Stomach smooth muscle (tissue), 2 donors: ENCODE data around the gene ACTN4.

ENCODE experiments used
- H3K27ac ChIP-seq: one replicate; pipeline ENCODE4 v1.7.0; 2013; ENCODE audit warnings: mild to moderate bottlenecking, low read length, inconsistent platforms
- H3K27me3 ChIP-seq, 2 donors: one replicate each; pipeline ENCODE4 v1.7.0; 2013; ENCODE audit warnings: low read length in 2 of 2; ENCODE audit not compliant: insufficient read depth in 2 of 2, control insufficient read depth in 1 of 2
- H3K36me3 ChIP-seq, 2 donors: one replicate each; pipeline ENCODE4 v1.7.0; 2013; ENCODE audit warnings: low read length in 2 of 2; ENCODE audit not compliant: control insufficient read depth in 2 of 2, insufficient read depth in 2 of 2
- H3K4me1 ChIP-seq: one replicate; pipeline ENCODE4 v1.7.0; 2013; ENCODE audit warnings: low read length; ENCODE audit not compliant: control insufficient read depth, insufficient read depth
- H3K4me3 ChIP-seq, 2 donors: one replicate each; pipeline ENCODE4 v1.7.0; 2013; ENCODE audit warnings: low read length in 2 of 2
- H3K9ac ChIP-seq, 2 donors: one replicate each; pipeline ENCODE4 v1.7.0; 2013; ENCODE audit warnings: low read length in 2 of 2, mild to moderate bottlenecking in 1 of 2
- H3K9me3 ChIP-seq, 2 donors: one replicate each; pipeline ENCODE4 v1.7.0; 2013; ENCODE audit warnings: low read length in 2 of 2; ENCODE audit not compliant: control insufficient read depth in 2 of 2
- donor health status: healthy.
- donor health status: Pancreatic carcinoma.

Gene ACTN4

DNA sequence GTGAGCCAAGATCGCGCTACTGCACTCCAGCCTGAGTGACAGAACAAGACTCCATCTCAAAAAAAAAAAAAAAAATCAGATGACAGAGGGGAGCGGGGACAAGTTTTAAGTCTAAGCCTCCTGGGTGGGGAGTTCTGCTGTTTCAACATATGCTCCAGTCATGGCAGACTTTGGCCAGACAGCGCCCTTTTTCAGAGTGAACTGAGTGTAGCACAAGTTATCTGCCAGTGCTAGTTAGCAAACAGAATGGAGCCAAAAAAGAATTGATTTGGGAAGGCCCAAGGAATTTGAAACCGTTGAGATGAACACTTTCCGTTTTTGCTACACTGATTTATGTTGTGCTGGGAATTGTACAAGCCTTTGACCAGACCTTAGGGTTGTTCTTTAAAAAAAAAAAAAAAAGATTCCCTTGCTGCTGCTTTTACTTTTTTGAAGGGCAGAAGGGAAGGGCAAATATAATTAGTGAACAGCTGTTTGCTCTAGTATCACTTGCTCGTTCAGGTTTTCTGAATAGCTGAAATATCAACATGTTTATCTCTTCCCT lies 5.7 kb downstream of the ACTN4 start:
- Histone ChIP-seq H3K27me3 (no peaks in the 10 kb centered on the region), H3K9ac (peak overlapping the region; percentile 1 to 19), H3K4me1 (peaks cover 80% of the 10 kb centered on the region), H3K27ac (peak overlapping the region; percentile 88), H3K4me3 (peak overlapping the region in 1 of 2 donors; percentile 9), H3K36me3 (peaks cover 2 to 7% of the 10 kb centered on the region in 2 donors), H3K9me3 (no peaks in the 10 kb centered on the region)

DNA sequence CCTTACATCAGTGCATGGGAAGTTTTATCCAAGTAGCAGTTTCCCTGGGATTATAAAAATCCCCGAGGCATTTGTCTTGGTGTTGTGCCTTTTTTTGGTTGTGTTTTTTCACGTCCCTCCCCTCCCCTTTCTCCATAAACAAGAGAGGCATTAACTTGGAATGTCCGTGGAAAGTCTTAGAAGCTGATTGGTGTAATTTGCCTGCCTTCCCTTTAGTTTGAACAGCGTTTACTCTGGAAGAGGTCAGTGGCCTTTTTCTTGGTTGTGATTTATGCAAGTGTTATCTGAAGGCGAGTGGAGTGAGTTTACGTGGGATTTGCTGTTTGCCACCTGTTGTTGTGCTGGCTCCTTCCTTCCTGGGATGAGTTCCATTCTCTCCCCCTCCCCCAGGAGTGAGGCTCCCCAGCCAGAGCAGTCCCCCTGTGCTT lies 7.2 kb downstream of the ACTN4 start:
- peaks cover 2 to 7% of the 10 kb centered on the region in 2 donors for H3K36me3 ChIP-seq
- peak overlapping the region; percentile 88 for H3K27ac ChIP-seq
- H3K9me3 ChIP-seq, result no peaks in the 10 kb centered on the region
- H3K4me3 ChIP-seq, result peak overlapping the region in 1 of 2 donors; percentile 54
- H3K9ac ChIP-seq, result peak overlapping the region; percentile 1 to 43
- peaks cover 90% of the 10 kb centered on the region for H3K4me1 ChIP-seq
- H3K27me3 ChIP-seq, result no peaks in the 10 kb centered on the region

DNA sequence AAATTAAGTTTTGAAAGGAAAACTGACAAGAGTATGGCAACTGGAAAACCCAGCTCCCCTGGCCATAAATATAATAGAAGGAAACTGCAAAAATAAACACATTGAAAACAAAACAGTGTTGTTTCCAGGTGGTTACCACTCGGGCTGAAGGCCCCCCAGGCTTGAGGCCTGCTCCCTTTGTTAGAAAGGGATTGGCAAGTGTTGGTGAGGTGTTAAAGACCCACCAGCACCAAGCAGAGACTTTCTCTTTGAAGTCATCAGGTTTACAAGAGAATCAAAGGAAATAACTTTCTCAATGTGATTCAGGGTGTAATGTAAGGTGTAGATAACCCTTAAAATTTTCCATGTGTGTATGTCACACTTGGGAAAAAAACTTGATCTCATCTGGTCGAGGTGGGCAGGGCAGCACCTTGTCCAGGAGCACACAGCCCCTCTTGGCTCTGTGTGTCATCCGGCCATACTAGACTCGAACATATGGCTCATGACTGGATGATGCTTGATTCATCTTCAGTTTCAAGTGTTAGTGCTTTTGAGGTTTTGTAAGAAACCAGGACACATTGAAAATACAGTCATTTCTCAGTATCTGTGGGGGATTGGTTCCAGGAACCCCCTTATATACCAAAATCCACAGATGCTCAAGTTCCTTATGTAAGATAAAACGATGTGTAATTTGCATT lies 7.8 kb downstream of the ACTN4 start:
- peak overlapping the region in 1 of 2 donors; percentile 43 for H3K9ac ChIP-seq
- peak overlapping the region in 1 of 2 donors; percentile 22 for H3K4me3 ChIP-seq
- H3K27me3 ChIP-seq, result no peaks in the 10 kb centered on the region
- peaks cover 2 to 7% of the 10 kb centered on the region in 2 donors for H3K36me3 ChIP-seq
- peaks cover 89% of the 10 kb centered on the region for H3K4me1 ChIP-seq
- peak overlapping the region; percentile 88 for H3K27ac ChIP-seq
- no peaks in the 10 kb centered on the region for H3K9me3 ChIP-seq

DNA sequence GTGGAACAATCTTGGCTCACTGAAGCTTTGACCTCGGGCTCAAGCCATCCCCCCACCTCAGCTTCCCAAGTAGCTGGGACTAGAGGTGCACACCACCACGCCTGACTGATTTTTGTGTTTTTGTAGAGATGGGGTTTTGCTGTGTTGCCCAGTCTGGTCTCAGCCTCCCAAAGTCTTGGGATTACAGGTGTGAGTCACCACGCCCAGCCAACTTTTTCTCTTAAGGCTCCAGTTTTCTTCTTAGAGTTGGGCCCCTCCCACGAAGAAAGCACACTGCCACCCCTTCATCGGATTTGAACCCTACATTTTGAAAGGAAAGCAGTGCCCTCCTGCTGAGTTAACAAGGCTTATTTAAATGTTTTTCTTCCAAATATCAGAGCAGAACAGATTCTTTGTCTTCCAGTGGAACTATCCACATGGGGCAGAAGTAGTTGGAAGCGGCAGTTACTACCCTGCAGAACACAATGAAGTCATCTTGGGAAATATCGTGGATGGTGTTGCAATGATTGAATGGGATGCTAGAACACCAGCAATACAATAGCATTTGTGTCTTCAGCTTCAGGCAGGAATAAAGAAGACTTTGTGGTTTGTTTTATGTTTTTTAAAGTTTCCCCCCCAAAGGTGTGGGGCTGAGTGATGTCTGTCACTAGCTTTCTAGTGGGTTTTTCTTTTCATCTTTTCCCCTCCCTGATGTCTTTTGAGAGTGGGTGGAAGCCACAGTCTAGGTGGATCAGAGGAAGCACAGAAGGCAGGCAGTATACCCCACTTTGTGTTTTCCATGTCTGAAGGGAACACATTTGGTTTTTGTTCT lies 8.9 kb downstream of the ACTN4 start:
- no peaks in the 10 kb centered on the region for H3K9me3 ChIP-seq
- H3K9ac ChIP-seq, result no peak overlapping the region
- peaks cover 85% of the 10 kb centered on the region for H3K4me1 ChIP-seq
- no peaks in the 10 kb centered on the region for H3K27me3 ChIP-seq
- H3K4me3 ChIP-seq, result peak overlapping the region in 1 of 2 donors; percentile 22
- peaks cover 6 to 7% of the 10 kb centered on the region in 2 donors for H3K36me3 ChIP-seq
- peak overlapping the region; percentile 38 for H3K27ac ChIP-seq

DNA sequence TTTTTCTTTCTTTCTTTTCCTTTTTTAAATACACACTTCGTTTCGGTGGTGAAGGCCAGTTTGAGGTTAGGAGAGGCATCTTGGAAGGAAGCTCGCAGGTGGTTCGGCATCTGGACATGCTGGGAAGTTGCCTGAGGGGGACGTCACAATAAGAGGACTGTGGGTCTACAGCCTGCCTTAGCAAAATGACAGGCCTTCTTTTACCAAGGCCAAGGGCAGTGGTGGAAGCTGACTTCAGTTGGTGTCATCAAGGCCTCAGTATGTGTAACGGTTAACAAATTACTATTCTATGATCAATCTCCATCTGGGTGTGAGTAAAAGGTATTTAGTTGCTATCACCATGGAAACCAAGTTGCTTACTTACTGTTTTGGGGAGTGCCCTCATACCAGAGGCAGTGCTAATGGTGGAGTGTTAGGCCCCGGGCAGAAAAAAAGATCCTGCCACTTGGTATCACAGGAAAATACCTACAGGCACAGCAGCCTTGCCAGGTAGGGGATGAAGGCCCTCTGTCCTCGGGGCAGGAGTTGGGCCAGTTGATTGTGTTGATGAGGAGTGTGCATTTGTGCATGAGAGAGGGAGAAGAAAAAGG lies 10.3 kb downstream of the ACTN4 start:
- Histone ChIP-seq H3K4me3 (peak overlapping the region; percentile 41 to 44), H3K36me3 (peaks cover 6 to 7% of the 10 kb centered on the region in 2 donors), H3K27me3 (no peaks in the 10 kb centered on the region), H3K4me1 (peaks cover 83% of the 10 kb centered on the region), H3K27ac (peak overlapping the region; percentile 86), H3K9me3 (no peaks in the 10 kb centered on the region), H3K9ac (peak overlapping the region; percentile 59 to 66)

DNA sequence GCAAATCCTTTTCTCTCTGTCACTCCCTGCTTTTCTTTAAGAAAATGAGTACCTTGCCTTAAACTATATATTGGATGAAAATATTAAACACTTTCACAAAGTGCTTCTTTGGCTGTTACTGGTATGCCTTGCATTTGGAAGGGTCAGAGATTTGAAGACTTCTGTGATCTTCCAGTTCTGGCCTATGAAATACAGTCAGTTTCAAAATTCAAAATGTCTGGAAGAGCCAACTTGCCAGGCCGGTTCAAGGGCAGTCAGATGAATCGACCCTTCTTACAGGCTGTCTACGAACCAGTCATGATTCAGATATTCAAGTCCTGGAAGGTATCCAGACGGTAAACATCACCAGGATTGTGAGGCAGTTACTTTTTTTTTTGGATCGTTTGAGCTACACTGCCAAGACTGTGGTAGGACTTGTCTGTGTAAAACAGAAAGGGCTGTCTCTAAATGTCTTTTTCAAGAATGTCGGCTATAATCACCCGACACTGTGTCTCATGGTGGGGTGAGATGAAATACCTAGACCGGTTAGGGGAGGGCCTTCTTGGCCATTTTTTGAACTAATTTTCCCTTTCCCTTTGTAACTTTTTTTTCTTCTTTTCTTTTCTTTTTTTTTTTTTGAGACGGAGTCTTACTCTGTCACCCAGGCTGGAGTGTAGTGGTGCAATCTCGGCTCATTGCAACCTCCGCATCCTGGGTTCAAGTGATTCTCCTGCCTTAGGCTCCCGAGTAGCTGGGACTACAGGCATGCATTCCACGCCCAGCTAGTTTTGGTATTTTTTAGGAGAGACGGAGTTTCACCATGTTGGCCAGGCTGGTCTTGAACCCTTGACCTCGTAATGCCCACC lies 11.2 kb downstream of the ACTN4 start:
- peaks cover 81% of the 10 kb centered on the region for H3K4me1 ChIP-seq
- H3K9ac ChIP-seq, result peak overlapping the region; percentile 59 to 66
- peak overlapping the region; percentile 41 to 58 for H3K4me3 ChIP-seq
- no peaks in the 10 kb centered on the region for H3K9me3 ChIP-seq
- peaks cover 6 to 7% of the 10 kb centered on the region in 2 donors for H3K36me3 ChIP-seq
- H3K27ac ChIP-seq, result peak overlapping the region; percentile 86
- H3K27me3 ChIP-seq, result no peaks in the 10 kb centered on the region

DNA sequence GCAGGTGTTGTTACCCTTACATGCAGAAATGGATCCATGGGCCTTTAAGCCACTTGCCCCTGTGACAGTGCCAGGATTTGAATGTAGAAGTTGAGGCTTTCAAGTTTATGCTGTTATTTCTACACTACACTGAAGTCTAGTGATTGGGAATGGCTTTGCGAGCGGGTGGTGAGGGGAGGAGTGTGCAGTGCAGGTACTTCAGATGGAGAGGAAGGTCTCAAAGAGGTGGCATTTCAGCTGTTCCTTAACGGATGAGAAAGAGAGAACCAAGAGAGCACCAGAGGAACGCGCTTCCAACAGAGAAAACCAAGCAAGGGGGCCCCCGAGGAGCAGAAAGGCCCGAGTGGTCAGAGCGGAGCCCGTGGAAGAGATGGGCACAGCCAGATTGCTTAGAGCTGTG lies 13.3 kb downstream of the ACTN4 start:
- peaks cover 81% of the 10 kb centered on the region for H3K4me1 ChIP-seq
- H3K9ac ChIP-seq, result peak overlapping the region in 1 of 2 donors; percentile 21
- H3K36me3 ChIP-seq, result peaks cover 6 to 7% of the 10 kb centered on the region in 2 donors
- peak overlapping the region in 1 of 2 donors; percentile 3 for H3K4me3 ChIP-seq
- no peaks in the 10 kb centered on the region for H3K27me3 ChIP-seq
- no peak overlapping the region for H3K27ac ChIP-seq
- H3K9me3 ChIP-seq, result no peaks in the 10 kb centered on the region

DNA sequence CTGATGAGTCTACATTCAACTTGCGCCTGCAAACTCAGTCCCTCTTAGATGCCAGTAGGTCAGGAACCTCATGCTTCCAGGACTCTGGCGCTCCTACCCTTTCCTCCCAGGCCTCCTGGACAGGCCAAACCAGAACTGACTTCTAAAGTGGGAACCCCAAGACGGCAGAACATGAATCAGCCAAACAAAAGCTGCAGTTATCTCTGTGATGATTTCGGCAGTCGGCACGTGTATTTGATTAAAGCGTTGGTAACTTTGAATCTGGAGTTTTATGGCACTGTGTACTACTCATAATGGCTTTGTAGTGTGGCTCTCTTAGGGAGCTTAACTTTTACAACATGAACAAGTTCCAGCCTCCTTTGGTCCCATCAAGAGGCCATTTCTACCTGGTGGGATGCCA lies 13.7 kb downstream of the ACTN4 start:
- Histone ChIP-seq H3K27me3 (no peaks in the 10 kb centered on the region), H3K9ac (no peak overlapping the region), H3K9me3 (no peaks in the 10 kb centered on the region), H3K4me3 (no peak overlapping the region), H3K36me3 (peaks cover 6 to 7% of the 10 kb centered on the region in 2 donors), H3K4me1 (peaks cover 85% of the 10 kb centered on the region), H3K27ac (no peak overlapping the region)

DNA sequence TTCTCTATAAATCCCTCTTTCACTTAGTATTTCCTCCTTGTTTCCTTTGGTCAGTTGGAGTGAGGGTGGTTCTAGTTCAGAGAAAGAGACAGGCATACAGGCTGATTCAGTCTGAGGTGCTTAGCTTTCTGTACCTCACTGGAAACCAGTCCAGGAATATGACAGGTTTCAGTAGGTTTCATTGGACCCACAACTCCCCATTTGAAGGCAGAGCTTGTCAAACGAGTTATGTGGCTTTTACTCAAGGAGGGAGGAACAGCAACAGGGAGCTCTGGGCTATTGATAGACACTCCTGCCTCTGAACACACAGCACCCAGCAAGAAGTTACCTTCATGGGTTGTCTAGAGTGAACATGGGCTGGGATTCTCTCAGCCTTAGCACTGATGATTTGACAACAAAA lies 14.5 kb downstream of the ACTN4 start:
- H3K9ac ChIP-seq, result no peak overlapping the region
- no peaks in the 10 kb centered on the region for H3K9me3 ChIP-seq
- H3K4me3 ChIP-seq, result peak overlapping the region in 1 of 2 donors; percentile 15

More for the DNA sequence above, 14.5 kb downstream of the ACTN4 start:
- H3K27me3 ChIP-seq, result no peaks in the 10 kb centered on the region
- H3K4me1 ChIP-seq, result peaks cover 88% of the 10 kb centered on the region
- peak overlapping the region; percentile 31 for H3K27ac ChIP-seq
- peaks cover 0 to 4% of the 10 kb centered on the region in 2 donors for H3K36me3 ChIP-seq
